Measurements from ENCODE around the gene ZNF385A.

The ZNF385A gene

GRCh38 chr12:54357506-54358190 is 26.9 kb downstream of the ZNF385A start:
- TF ChIP-seq EZH2 (IDR thresholded peaks at IDR 0.05; ENCODE audit: borderline replicate concordance, low read length) (no peak), CTCF (IDR thresholded peaks at IDR 0.05; ENCODE audit: low read length) (no peak)
- Histone ChIP-seq H3K79me2 (ENCODE audit: insufficient read depth, low read length) (no peaks in the 10 kb centered on the region), H3K9me3 (ENCODE audit: low read length) (no peaks in the 10 kb centered on the region), H3K4me2 (ENCODE audit: low read length) (peak overlapping the region; percentile 96), H2AFZ (ENCODE audit: low read length) (no peak overlapping the region), H4K20me1 (ENCODE audit: insufficient read depth, low read length) (no peaks in the 10 kb centered on the region), H3K9ac (ENCODE audit: low read length) (peak overlapping the region; percentile 81; the same call in 1 of the 2 replicates), H3K36me3 (ENCODE audit: insufficient read depth, low read length) (no peaks in the 10 kb centered on the region), H3K27ac (ENCODE audit: low read depth, low read length, poor library complexity, severe bottlenecking) (peak overlapping the region; percentile 79), H3K4me3 (ENCODE audit: low read depth, low read length, poor library complexity, severe bottlenecking) (peak overlapping the region; percentile 71), H3K9me2 (ENCODE audit: low read depth, low read length) (no peaks in the 10 kb centered on the region), H3K4me1 (ENCODE audit: insufficient read depth, low read length, severe bottlenecking) (peaks cover 30% of the 10 kb centered on the region), H3F3A (ENCODE audit: insufficient read depth, low read length) (no peaks in the 10 kb centered on the region), H3K27me3 (ENCODE audit: insufficient read depth, low read length) (no peaks in the 10 kb centered on the region)

GRCh38 chr12:54356951-54357356 is 27.6 kb downstream of the ZNF385A start:
- Histone ChIP-seq H3K9ac (ENCODE audit: low read length) (peak overlapping the region; percentile 81; the same call in 1 of the 2 replicates), H3K27me3 (ENCODE audit: insufficient read depth, low read length) (no peaks in the 10 kb centered on the region), H4K20me1 (ENCODE audit: insufficient read depth, low read length) (no peaks in the 10 kb centered on the region), H3K4me1 (ENCODE audit: insufficient read depth, low read length, severe bottlenecking) (peaks cover 30% of the 10 kb centered on the region), H3K9me2 (ENCODE audit: low read depth, low read length) (no peaks in the 10 kb centered on the region), H3K4me2 (ENCODE audit: low read length) (peak overlapping the region; percentile 96), H3K4me3 (ENCODE audit: low read depth, low read length, poor library complexity, severe bottlenecking) (peak overlapping the region; percentile 71), H3K79me2 (ENCODE audit: insufficient read depth, low read length) (no peaks in the 10 kb centered on the region), H3K36me3 (ENCODE audit: insufficient read depth, low read length) (no peaks in the 10 kb centered on the region; the same call in 1 of the 2 replicates), H3K27ac (ENCODE audit: low read depth, low read length, poor library complexity, severe bottlenecking) (peak overlapping the region; percentile 79), H3K9me3 (ENCODE audit: low read length) (no peaks in the 10 kb centered on the region), H2AFZ (ENCODE audit: low read length) (no peak overlapping the region), H3F3A (ENCODE audit: insufficient read depth, low read length) (no peaks in the 10 kb centered on the region)
- TF ChIP-seq CTCF (IDR thresholded peaks at IDR 0.05; ENCODE audit: low read length), result no peak
- no peak for TF ChIP-seq EZH2 (IDR thresholded peaks at IDR 0.05; ENCODE audit: borderline replicate concordance, low read length)

DNA sequence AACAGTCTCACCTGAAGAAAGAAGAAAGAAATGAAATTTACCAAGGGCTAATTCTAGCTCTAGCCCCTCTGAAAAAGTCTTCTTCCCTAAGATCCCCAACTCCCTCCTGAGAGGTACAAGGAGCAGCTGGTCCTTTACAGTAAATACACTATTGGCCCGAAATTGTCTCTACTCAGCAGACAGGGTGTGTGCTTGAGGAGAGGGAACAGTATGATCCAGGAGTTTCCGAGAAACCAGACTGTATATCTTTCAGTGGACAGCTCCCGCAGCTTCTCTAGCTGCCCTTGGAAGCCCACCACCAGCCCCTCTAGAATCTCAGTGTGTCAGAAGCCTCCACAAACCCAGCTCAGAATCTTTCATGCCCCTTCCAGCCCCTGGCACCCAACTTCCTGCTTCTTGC is 28.3 kb downstream of the ZNF385A start:
- no peak overlapping the region; the same call in 1 of the 2 replicates for H3K9ac ChIP-seq (ENCODE audit: low read length)
- no peak overlapping the region for H3K4me3 ChIP-seq (ENCODE audit: low read depth, low read length, poor library complexity, severe bottlenecking)
- no peaks in the 10 kb centered on the region for H3K79me2 ChIP-seq (ENCODE audit: insufficient read depth, low read length)
- H3K27me3 ChIP-seq (ENCODE audit: insufficient read depth, low read length), result no peaks in the 10 kb centered on the region
- H3K36me3 ChIP-seq (ENCODE audit: insufficient read depth, low read length), result peaks cover 4% of the 10 kb centered on the region; the same call in 1 of the 2 replicates
- H3K4me1 ChIP-seq (ENCODE audit: insufficient read depth, low read length, severe bottlenecking), result peaks cover 30% of the 10 kb centered on the region
- H3K27ac ChIP-seq (ENCODE audit: low read depth, low read length, poor library complexity, severe bottlenecking), result peak overlapping the region; percentile 79
- H3K9me3 ChIP-seq (ENCODE audit: low read length), result no peaks in the 10 kb centered on the region
- no peaks in the 10 kb centered on the region for H3K9me2 ChIP-seq (ENCODE audit: low read depth, low read length)
- TF ChIP-seq CTCF (IDR thresholded peaks at IDR 0.05; ENCODE audit: low read length) (no peak), EZH2 (IDR thresholded peaks at IDR 0.05; ENCODE audit: borderline replicate concordance, low read length) (no peak)
- no peaks in the 10 kb centered on the region for H3F3A ChIP-seq (ENCODE audit: insufficient read depth, low read length)
- no peaks in the 10 kb centered on the region for H4K20me1 ChIP-seq (ENCODE audit: insufficient read depth, low read length)
- H3K4me2 ChIP-seq (ENCODE audit: low read length), result peak overlapping the region; percentile 96; the same call in 1 of the 2 replicates
- H2AFZ ChIP-seq (ENCODE audit: low read length), result no peak overlapping the region
